Measurements from ENCODE around the gene CTTN. TPM values are rescaled to one million over a fixed set of nuclear protein-coding genes. Genes with fewer than 3 reads are reported as not detected.
A peak's percentile ranks its signal among the peaks of the same experiment; 100 is the strongest.

CTTN gene
- total RNA-seq, 4 donors from 2014 or later, result 229 to 418 (median 295) TPM

- no peaks in the 10 kb centered on the region for H3K36me3 ChIP-seq
- DNase-seq, result no peak
- H3K27me3 ChIP-seq, result no peaks in the 10 kb centered on the region
- TF ChIP-seq CTCF (IDR thresholded peaks at IDR 0.05), result no peak
- TF ChIP-seq POLR2A (IDR thresholded peaks at IDR 0.05), result no peak
- H3K4me1 ChIP-seq, result peaks cover 5 to 7% of the 10 kb centered on the region in 2 donors
- H3K27ac ChIP-seq, result no peak overlapping the region
- intact Hi-C loops (cut with DNase I), result no loop called here
- no peak overlapping the region for H3K4me3 ChIP-seq (replicated peaks in 1 of 3)
- H3K9me3 ChIP-seq, result no peaks in the 10 kb centered on the region
- WGBS, 2 donors, result 94% methylated on average over 15 of the region's 15 CpGs
Observed at GRCh38 chr11:70394211-70394950, 3.9 kb upstream of the CTTN start.

- peak overlapping the region in 2 of 3 donors; percentile 68 to 87 for H3K27ac ChIP-seq
- H3K27me3 ChIP-seq, result no peaks in the 10 kb centered on the region
- peaks cover 20 to 22% of the 10 kb centered on the region in 2 donors for H3K4me1 ChIP-seq
- 43 to 51% methylated on average over 18 of the region's 18 CpGs for WGBS, 2 donors
- H3K4me3 ChIP-seq (replicated peaks in 1 of 3), result peak overlapping the region in 1 of 3 donors; percentile 95
- no peak for TF ChIP-seq CTCF (IDR thresholded peaks at IDR 0.05)
- TF ChIP-seq POLR2A (IDR thresholded peaks at IDR 0.05), result no peak
- intact Hi-C loops (cut with DNase I), result loop anchor here (5.0 kb wide), 1 partner anchor 120 kb away; no protein-coding TSS in a partner anchor
- no peaks in the 10 kb centered on the region for H3K9me3 ChIP-seq
- no peaks in the 10 kb centered on the region for H3K36me3 ChIP-seq
- DNase-seq, result peak in 1 of 2 donors; percentile 19
Observed at GRCh38 chr11:70397336-70397982, 870 bp upstream of the CTTN start.

DNA sequence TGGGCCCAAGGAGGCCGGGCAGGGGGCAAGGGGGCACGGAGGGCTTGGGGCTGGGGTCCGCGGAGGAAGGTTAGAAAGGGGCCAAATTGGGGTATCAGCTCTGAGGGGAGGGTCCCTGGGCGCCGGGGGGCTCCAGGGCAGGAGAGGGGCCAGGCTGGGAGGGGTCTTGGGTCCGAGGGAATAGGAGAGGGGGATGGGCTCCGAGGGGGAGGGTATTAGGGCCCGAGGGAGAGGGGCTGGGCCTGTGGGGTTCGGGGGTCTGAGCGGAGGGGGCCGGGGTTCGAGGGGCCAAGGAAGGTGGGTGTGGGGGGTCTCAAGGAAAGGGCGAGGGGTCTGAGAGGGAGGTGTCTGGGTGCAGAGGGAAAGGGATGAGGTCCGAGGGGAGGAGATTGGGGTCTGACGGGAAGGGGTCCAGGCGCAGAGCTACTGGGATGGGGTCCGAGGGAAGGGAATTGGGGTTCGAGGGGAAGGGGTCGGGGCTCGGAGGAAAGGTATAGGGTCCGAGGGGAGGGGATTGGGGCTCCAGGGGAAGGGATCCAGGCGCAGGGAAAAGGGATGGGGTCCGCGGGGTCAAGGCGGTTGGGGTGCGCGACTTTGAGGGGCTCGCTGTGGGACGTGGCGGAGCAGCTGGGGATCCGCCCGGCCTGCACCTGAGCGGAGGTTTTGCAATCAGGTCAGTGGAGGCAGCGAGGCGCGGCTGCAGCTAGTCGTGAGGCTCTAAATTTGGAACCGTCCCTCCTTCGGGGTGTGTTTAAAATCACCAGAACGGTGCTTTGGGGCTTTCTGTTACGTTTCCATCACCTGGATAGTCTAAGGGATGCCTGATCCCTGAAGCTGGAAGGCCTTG, 728 bp downstream of the CTTN start:
- TF ChIP-seq CTCF (IDR thresholded peaks at IDR 0.05), result no peak
- TF ChIP-seq POLR2A (IDR thresholded peaks at IDR 0.05), result no peak
- H3K36me3 ChIP-seq, result no peaks in the 10 kb centered on the region
- intact Hi-C loops (cut with DNase I), result loop anchor here (5.0 kb wide), 1 partner anchor 122 kb away; no protein-coding TSS in a partner anchor
- H3K4me1 ChIP-seq, result peaks cover 20 to 26% of the 10 kb centered on the region in 2 donors
- no peaks in the 10 kb centered on the region for H3K27me3 ChIP-seq
- H3K9me3 ChIP-seq, result no peaks in the 10 kb centered on the region
- peak overlapping the region; percentile 36 to 87 (median 68) for H3K27ac ChIP-seq
- peak; percentile 48 to 57 for DNase-seq
- peak overlapping the region; percentile 93 to 97 (median 95) for H3K4me3 ChIP-seq (replicated peaks in 1 of 3)
- 4 to 5% methylated on average over 35 to 39 of the region's 42 CpGs for WGBS, 2 donors

- H3K4me3 ChIP-seq (replicated peaks in 1 of 3), result peak overlapping the region; percentile 93 to 97 (median 95)
- DNase-seq, result peak; percentile 81 to 86
- intact Hi-C loops (cut with DNase I), result loop anchor here (5.0 kb wide), 1 partner anchor 122 kb away; no protein-coding TSS in a partner anchor
- no peaks in the 10 kb centered on the region for H3K9me3 ChIP-seq
- 19 to 20% methylated on average over 9 to 16 of the region's 16 CpGs for WGBS, 2 donors
- no peaks in the 10 kb centered on the region for H3K27me3 ChIP-seq
- no peaks in the 10 kb centered on the region for H3K36me3 ChIP-seq
- H3K27ac ChIP-seq, result peak overlapping the region; percentile 29 to 87 (median 68)
- H3K4me1 ChIP-seq, result peaks cover 20 to 26% of the 10 kb centered on the region in 2 donors
- no peak for TF ChIP-seq CTCF (IDR thresholded peaks at IDR 0.05)
- TF ChIP-seq POLR2A (IDR thresholded peaks at IDR 0.05), result peak in 1 of 2 donors; percentile 21
Observed at GRCh38 chr11:70399681-70400112, 1.4 kb downstream of the CTTN start.
